Measurements from ENCODE around the gene BOLA3.
"Not testable (repeated sequence)": the region's sequence is repeated elsewhere in the genome, so short reads cannot be mapped to it uniquely, and the experiment has no call there.

Gene BOLA3

GRCh38 chr2:74101574-74102300, 46.0 kb downstream of the BOLA3 start:
- no peak for DNase-seq

- DNase-seq, result no peak
Observed at GRCh38 chr2:74100254-74101216, 47.2 kb downstream of the BOLA3 start.

- DNase-seq, result no peak
Observed at GRCh38 chr2:74099835-74100234, 47.9 kb downstream of the BOLA3 start.

- no peak for DNase-seq
Observed at GRCh38 chr2:74099271-74099670, 48.4 kb downstream of the BOLA3 start.

GRCh38 chr2:74097574-74097973, 50.1 kb downstream of the BOLA3 start:
- DNase-seq, result no peak

GRCh38 chr2:74096052-74096451, 51.7 kb downstream of the BOLA3 start:
- DNase-seq, result no peak

GRCh38 chr2:74095632-74096031, 52.1 kb downstream of the BOLA3 start:
- no peak for DNase-seq

- DNase-seq, result no peak
Observed at GRCh38 chr2:74094291-74094690, 53.4 kb downstream of the BOLA3 start.

- no peak for DNase-seq
Observed at GRCh38 chr2:74093840-74094239, 53.9 kb downstream of the BOLA3 start.

GRCh38 chr2:74093426-74093825, 54.3 kb downstream of the BOLA3 start:
- no peak for DNase-seq

- peak; percentile 37 for DNase-seq
Observed at GRCh38 chr2:74092275-74092674, 55.4 kb downstream of the BOLA3 start.

GRCh38 chr2:74091391-74091790, 56.3 kb downstream of the BOLA3 start:
- no peak for DNase-seq

GRCh38 chr2:74089816-74090745, 57.6 kb downstream of the BOLA3 start:
- DNase-seq, result no peak

GRCh38 chr2:74088676-74089075, 59.0 kb downstream of the BOLA3 start:
- DNase-seq, result not testable (repeated sequence)

- no peak for DNase-seq
Observed at GRCh38 chr2:74087696-74088095, 60.0 kb downstream of the BOLA3 start.

- DNase-seq, result no peak
Observed at GRCh38 chr2:74086021-74086420, 61.7 kb downstream of the BOLA3 start.
